ENCODE measurements around the gene RSBN1.

RSBN1 gene

GRCh38 chr1:113811156-113811887 lies 954 bp downstream of the RSBN1 start:
- DNase-seq, result no peak

- DNase-seq, result no peak
Observed at GRCh38 chr1:113809670-113810602, 2.3 kb downstream of the RSBN1 start.

GRCh38 chr1:113808450-113809195 lies 3.7 kb downstream of the RSBN1 start:
- no peak for DNase-seq

- DNase-seq, result no peak
Observed at GRCh38 chr1:113805639-113806038, 6.6 kb downstream of the RSBN1 start.

GRCh38 chr1:113805256-113805531 lies 7.1 kb downstream of the RSBN1 start:
- DNase-seq, result no peak

- peak; percentile 59 for DNase-seq
Observed at GRCh38 chr1:113804421-113805255, 7.6 kb downstream of the RSBN1 start.

- no peak for DNase-seq
Observed at GRCh38 chr1:113802367-113803007, 9.8 kb downstream of the RSBN1 start.

GRCh38 chr1:113800487-113800886 lies 11.8 kb downstream of the RSBN1 start:
- DNase-seq, result no peak

- DNase-seq, result no peak
Observed at GRCh38 chr1:113797472-113797871, 14.8 kb downstream of the RSBN1 start.

GRCh38 chr1:113793878-113794834 lies 18.1 kb downstream of the RSBN1 start:
- no peak for DNase-seq

GRCh38 chr1:113792986-113793385 lies 19.3 kb downstream of the RSBN1 start:
- DNase-seq, result peak; percentile 41

- DNase-seq, result no peak
Observed at GRCh38 chr1:113792471-113792870, 19.8 kb downstream of the RSBN1 start.

GRCh38 chr1:113788802-113789201 lies 23.5 kb downstream of the RSBN1 start:
- no peak for DNase-seq

GRCh38 chr1:113787663-113788062 lies 24.6 kb downstream of the RSBN1 start:
- no peak for DNase-seq

- peak; percentile 5 for DNase-seq
Observed at GRCh38 chr1:113786069-113786468, 26.2 kb downstream of the RSBN1 start.

- no peak for DNase-seq
Observed at GRCh38 chr1:113784104-113784779, 28.0 kb downstream of the RSBN1 start.

- DNase-seq, result peak; percentile 27
Observed at GRCh38 chr1:113783254-113784103, 28.8 kb downstream of the RSBN1 start.

GRCh38 chr1:113782406-113782805 lies 29.9 kb downstream of the RSBN1 start:
- DNase-seq, result no peak
